Stimulated activated CD4-positive, alpha-beta T cell treated with anti-CD3 and anti-CD28 coated beads, Interleukin-1b, Interleukin-23, amount 100 ng/mL, for 48 hours (primary cell): ENCODE measurements around the gene PABPC1L.
A peak's percentile ranks its signal among the peaks of the same experiment; 100 is the strongest.

Experiments
- DNase-seq: peaks from one replicate; pipeline ENCODE4 v3.0.0-alpha.2; 2020

The PABPC1L gene

DNA sequence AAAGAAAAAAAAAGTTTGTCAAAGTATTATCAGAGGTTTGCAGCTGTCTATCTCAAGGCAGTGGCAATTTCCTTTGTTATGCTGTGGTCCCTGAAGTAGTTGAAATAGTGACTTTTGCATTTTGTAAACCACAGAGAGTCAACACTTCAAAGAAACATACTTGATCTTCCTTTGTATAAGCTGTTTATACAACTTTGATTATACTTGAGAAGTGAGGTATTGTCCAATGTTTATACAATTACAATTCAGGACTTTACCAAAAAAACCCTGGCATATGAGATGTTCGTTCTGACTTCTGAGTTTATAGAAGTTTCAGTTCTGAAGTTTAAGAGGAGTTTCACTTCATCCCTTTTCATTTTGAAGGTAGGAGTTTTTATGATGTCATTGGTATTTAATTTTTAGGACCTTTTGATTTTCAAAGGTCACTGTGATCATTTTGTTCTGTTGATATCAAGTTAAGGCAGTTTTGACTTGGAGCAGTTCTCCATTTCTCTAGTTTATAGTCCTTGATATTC, 60.4 kb downstream of the PABPC1L start:
- no peak for DNase-seq

DNA sequence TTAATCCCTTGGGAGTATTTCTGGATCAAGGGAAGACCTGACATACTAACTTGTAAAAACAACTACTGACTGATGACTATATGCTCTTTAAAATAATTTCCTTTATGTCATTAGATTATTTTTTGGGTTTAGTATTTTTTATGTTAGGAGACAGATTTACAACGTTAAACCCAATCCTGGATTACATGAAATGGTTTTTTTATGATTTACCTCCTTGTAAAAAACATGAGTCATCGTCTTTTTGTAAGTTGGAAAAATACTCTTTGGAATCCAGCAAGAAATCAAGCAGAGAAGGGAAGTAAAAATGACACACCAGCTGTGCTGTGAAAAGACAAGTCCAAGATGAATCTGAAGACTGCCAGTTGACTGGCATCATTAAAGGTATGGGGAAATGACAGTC, 63.2 kb downstream of the PABPC1L start:
- DNase-seq = no peak

DNA sequence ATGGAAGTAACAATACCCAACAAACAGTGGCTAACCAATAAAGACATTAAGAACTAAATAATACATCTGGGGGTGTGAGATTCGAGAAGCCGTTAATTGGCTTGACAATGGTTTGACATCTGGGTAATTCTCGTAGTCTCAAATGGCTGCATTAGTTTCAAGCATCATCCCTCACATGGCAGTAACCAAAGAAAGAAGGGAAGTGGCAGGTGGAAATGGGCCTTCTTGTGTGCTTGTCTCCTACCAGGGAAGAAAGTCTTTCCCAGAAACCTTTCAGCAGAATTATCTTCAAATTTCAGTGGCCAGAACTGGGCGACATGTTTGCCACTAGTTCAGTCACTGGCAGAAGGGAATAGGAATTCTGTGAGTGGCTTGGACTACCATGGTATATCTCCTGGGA, 66.8 kb downstream of the PABPC1L start:
- no peak for DNase-seq

DNA sequence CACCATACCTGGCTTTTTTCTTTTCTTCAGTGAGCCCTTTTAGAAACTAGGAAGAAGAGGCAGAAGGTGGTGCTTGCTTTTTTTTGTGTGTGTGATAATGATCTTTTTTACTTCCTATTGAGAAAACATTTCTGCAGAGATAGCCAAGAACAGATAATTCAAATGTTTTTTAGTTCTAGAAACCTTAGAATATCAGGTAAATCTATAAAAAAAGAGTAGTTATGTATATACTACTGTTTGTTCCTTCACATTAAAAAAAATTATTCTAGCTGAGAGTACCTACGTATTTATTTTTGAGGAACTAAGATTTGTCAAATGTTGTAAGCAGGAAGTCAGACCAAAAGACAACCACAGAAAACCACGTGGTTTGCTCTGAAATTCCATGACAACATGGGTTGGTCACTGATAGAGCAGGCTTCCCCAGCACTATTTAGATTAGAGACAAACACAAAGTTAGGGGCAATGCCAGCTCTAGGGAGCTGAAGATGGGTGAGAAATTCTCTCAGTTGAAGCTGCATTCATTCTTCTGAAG, 69.3 kb downstream of the PABPC1L start:
- DNase-seq = peak; percentile 50

DNA sequence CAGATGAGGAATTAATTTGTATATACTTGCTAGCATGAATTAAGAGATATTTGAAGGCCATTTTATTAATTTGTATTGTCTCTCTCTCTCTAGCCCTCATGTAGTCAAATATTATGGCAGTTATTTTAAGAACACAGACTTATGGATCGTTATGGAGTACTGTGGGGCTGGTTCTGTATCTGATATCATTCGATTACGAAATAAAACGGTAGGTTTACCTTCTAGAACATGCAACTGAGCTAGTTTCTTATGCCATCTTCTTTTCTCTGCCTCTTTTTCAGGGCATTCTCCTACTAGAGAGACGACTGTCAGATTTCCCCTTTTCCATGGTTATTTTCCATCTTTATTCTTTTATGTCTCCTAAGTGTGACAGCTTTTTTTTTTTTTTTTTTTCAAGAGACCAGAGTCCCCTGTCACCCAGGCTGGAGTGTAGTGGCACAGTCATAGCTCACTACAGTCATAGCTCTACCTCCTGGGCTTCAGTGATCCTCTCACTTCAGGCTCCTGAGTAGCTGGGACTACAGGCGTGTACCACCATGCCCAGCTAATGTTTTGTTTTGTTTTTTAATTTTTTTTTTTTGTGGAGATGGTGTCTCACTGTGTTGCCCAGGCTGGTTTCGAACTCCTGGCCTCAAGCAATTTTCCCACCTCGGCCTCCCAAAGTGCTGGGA, 72.0 kb downstream of the PABPC1L start:
- no peak for DNase-seq

DNA sequence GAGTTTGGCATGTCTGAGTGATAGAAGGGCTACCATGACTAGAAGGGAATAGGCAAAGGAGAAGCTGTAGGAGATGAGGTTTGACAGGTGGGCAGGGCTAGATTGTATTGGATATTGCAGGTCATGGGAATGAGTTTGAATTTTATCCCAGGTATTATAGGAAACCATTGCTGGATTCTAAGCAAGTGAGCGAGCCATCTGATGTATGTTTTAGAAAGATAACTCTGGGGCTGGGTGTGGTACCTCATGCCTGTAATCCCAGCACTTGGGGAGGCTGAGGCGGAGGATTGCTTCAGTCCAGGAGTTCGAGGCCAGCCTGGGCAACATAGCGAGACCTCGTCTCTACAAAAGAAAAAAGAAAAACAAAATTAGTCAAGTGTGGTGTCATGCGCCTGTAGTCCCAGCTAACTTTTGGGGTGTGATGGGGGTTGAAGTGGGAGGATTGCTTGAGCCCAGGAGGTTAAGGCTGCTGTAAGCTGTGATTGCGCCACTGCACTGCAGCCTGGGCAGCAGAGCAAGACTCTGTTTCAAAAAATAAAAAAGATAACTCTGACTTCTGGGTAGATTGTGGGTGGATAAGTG, 73.3 kb downstream of the PABPC1L start:
- no peak for DNase-seq

DNA sequence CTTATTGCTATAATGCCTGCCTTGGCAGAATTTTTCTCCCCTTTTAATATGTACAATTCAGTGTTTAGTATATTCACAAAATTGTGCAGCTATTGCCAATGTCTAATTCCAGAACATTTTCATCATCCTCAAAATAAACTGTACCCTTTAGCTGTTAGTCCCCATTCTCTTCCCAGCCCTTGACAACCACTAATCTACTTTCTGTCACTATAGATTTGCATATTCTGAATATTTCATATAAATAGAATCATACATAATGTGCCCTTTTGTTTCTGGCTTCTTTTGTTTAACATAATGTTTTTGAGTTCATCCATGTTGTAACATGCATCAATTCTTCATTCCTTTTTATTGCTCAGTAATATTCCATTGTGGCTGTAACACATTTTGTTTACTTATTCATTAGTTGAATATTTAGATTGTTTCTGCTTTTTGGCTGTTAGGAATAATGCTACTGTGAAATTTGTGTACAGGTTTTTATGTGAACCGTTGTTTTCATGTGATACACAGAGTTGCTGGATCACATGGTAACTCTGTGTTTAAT, 78.8 kb downstream of the PABPC1L start:
- DNase-seq = no peak
